Loucy (cell line): ENCODE data around the gene AGAP1.

Experiments used
- EZH2phosphoT487 ChIP-seq: fragments of 200-600 bp; IDR thresholded peaks from 2 replicates; pipeline ENCODE4 v1.6.1; 2018; ENCODE audit warnings: antibody characterized with exemption, mild to moderate bottlenecking, moderate library complexity, borderline replicate concordance
- TF ChIP-seq, protein P1 (sequence below): fragments of 200-600 bp; sonication (generic); conservative IDR thresholded peaks from 2 replicates; pipeline ENCODE4 v1.5.1; 2014; ENCODE audit warnings: mild to moderate bottlenecking, antibody characterized with exemption, low read length

GRCh38 chr2:235723371-235723770, 229.5 kb downstream of the AGAP1 start:
- TF ChIP-seq, protein P1, sequence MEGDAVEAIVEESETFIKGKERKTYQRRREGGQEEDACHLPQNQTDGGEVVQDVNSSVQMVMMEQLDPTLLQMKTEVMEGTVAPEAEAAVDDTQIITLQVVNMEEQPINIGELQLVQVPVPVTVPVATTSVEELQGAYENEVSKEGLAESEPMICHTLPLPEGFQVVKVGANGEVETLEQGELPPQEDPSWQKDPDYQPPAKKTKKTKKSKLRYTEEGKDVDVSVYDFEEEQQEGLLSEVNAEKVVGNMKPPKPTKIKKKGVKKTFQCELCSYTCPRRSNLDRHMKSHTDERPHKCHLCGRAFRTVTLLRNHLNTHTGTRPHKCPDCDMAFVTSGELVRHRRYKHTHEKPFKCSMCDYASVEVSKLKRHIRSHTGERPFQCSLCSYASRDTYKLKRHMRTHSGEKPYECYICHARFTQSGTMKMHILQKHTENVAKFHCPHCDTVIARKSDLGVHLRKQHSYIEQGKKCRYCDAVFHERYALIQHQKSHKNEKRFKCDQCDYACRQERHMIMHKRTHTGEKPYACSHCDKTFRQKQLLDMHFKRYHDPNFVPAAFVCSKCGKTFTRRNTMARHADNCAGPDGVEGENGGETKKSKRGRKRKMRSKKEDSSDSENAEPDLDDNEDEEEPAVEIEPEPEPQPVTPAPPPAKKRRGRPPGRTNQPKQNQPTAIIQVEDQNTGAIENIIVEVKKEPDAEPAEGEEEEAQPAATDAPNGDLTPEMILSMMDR, result no peak
- TF ChIP-seq EZH2phosphoT487, result no peak
